COLO829 (cell line): ENCODE data around the gene RCAN3.
"Not testable (repeated sequence)": the region's sequence is repeated elsewhere in the genome, so short reads cannot be mapped to it uniquely, and the experiment has no call there.

Experiments
- DNase-seq: peaks from one replicate; pipeline ENCODE4 v3.0.0; 2012; ENCODE audit warnings: low spot score

Gene RCAN3

DNA sequence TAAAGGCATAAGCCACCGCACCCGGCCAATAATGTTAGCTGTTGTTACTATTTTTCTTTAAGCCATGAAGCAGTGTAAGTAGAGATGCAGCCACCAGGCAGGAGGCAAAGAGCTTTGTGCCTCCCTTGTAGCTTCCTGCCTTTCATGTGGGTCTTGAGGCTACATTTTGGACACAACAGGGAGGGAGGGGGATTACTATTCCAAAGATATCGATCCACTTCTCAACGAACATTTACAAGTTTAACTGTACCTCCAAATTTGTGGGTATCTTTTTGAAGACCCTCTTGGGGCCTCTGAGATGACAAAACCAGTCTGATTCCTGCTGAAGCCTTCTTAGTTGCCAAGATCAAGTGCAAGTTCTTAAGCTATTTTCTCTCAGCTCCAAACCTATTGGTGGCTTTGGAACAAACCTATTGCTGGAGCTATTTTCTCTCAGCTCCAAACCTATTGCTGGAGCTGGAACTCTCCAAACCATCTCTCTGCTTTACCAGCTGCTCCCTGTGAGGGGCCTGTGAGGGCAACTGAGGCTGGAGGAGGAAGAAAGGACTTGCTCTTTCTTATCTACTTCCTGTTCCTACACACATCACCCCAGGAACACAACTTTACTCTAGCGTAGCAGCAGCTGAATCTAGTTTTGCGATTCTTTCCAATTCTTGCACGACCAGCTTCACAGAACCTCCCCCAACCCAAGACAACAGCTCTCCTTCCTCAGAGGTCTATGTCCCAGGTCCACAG is 16.1 kb upstream of the RCAN3 start:
- no peak for DNase-seq

DNA sequence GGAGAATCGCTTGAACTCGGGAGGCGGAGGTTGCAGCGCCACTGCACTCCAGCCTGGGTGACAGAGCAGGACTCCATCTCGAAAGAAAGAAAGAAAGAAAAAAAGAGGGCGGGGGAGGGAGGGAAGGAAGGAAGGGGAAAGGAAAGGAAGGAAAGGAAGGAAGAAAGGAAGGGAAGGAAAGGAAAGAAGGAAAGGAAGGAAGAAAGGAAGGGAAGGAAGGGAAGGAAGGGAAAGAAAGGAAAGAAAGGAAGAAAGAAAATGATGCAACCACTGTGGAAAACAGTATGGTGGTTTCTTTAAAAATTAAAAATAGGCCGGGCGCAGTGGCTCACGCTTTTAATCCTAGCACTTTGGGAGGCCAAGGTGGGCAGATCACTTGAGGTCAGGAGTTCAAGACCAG is 15.2 kb upstream of the RCAN3 start:
- DNase-seq: no peak

- not testable (repeated sequence) for DNase-seq
Measured at GRCh38 chr1:24488159-24488558, 14.5 kb upstream of the RCAN3 start.

DNA sequence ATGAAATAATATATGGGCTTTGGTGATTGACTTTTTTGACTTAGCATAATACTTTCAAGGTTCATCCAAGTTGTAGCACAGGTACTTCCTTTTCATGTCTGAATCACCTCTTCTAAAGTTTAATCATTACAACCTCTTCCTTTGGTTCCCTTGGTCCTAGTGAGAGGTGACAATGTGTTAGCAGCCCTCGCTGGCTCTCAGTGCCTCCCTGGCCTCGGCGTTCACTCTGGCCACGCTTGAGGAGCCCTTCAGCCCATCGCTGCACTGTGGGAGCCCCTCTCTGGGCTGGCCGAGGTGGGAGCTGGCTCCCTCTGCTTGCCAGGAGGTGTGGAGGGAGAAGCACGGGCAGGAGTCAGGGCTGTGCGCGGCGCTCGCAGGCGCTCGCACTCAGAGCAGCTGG is 13.0 kb upstream of the RCAN3 start:
- no peak for DNase-seq

- DNase-seq: no peak
Measured at GRCh38 chr1:24490101-24490781, 12.4 kb upstream of the RCAN3 start.

DNA sequence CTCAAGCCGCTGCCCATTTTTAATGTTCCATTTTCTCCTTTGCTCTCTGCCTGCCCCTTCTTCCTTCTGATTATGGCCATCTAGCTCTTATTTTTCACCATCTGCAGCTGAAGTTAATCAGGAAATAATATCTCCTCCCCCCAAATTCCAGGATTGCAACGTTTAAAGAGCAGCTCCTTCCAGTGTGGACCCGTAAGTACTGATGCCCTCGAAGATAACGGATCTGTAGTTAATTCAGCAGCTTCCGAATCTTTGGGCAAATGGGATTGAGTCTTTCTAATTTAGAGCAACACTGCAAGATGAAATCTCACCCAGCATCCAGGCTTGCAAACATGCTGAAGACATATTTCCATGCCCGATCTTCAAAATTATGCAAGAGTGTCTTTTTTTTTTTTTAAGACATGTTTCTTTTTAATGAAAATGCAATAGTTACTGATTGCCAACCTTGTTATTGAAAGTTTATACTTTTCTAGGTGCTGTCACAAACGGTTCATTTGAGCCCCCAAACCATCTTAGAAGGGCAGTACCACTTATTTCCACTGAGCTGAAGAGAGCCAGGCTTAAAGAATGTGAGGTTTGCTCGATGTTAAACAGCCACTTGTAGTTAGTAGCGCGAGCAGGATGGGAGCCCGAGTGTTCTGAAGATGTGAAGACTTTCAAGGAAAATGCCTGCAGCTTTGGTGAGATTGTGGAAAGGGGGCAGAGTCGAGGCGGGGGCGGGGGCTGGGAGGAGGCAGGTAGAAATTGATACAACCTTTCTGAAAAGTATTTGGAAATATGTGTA is 10.9 kb upstream of the RCAN3 start:
- no peak for DNase-seq

DNA sequence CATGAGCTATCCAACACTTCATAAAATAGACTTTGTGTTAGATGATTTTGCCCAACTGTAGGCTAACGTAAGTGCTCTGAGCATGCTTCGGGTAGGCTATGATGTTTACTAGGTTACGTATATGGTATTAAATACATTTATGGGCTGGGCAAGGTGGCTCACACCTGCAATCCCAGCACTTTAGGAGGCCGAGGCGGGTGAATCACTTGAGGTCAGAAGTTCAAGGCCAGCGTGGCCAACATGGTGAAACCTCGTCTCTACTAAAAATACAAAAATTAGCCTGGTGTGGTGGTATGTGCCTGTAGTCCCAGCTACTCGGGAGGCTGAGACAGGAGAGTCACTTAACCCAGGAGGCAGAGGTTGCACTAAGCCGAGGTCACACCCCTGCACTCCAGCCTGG is 9.7 kb upstream of the RCAN3 start:
- not testable (repeated sequence) for DNase-seq

DNA sequence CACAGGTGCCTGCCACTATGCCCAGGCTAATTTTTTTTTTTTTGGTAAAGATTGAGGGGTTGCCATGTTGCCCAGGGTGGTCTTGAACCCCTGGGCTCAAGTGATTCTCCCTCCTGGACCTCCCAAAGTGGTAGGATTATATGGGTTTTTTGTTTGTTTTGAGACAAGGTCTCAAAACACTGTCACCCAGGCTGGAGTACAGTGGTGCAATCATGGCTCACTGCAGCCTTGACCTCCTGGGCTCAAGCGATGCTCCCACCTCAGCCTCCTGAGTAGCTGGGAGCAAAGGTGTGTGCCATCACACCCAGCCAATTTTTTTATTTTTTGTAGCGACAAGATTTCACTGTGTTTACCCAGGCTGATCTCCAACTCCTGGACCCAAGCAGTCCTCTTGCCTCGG is 8.9 kb upstream of the RCAN3 start:
- DNase-seq: no peak

GRCh38 chr1:24498589-24498988 is 4.0 kb upstream of the RCAN3 start:
- no peak for DNase-seq

DNA sequence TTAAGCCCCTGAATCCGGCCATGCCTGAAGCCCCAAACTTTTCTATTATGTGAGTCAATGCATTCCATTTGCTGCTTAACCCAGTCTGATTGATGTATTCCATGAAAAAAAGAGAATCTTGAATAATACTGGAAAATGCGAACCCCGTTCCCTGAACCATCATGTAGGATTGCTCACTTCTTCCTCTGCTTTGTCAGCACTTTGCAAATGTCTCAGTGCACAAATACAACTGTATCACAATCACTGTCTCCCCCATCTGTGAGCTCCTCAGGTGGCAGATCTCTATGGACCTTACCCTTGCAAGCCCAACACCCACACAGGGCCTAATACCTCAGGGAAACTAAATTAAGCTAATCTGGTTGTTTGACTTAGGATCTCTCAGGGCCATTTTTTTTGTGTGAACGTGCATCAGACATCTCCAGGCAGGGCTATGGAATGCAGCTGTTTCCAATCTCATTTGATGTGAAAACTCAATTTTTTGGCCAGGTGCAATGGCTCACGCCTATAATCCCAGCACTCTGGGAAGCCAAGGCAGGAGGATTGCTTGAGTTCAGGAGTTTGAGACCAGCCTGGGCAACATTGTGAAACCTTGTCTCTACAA is 2.1 kb upstream of the RCAN3 start:
- DNase-seq: no peak

GRCh38 chr1:24501371-24502064 is 1.1 kb upstream of the RCAN3 start:
- no peak for DNase-seq

DNA sequence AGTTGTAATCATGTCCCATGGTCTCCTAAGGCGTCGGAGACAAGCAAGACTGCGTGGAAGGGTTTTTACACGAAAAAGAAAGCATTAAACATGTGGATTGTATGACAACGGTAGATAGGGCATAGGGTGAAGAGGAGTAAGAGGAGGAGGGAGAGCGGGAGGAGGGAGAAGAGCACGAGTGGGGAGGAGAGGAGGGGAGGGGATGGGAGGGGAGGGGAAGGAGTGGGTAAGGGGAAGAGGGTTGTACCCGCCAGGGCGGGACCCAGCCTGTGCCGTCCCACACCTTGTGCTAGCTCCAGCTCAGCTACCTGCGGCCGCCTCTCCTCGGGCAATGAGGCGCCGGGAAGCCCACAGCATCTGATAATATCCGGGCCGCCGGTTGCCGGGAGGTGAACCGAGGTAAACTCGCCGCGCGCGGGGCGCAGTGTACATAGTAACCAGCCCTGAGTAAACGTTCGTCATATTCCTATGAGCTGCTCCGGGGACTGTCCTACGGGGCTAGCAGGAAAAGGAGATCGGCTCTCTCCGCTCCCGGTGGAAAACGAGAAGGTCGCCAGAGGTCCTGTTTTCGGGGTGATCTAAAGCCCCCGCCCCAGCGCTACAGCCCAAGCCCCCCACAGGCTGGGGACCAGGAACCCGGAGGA is 449 bp upstream of the RCAN3 start:
- peak; percentile 22 for DNase-seq

DNA sequence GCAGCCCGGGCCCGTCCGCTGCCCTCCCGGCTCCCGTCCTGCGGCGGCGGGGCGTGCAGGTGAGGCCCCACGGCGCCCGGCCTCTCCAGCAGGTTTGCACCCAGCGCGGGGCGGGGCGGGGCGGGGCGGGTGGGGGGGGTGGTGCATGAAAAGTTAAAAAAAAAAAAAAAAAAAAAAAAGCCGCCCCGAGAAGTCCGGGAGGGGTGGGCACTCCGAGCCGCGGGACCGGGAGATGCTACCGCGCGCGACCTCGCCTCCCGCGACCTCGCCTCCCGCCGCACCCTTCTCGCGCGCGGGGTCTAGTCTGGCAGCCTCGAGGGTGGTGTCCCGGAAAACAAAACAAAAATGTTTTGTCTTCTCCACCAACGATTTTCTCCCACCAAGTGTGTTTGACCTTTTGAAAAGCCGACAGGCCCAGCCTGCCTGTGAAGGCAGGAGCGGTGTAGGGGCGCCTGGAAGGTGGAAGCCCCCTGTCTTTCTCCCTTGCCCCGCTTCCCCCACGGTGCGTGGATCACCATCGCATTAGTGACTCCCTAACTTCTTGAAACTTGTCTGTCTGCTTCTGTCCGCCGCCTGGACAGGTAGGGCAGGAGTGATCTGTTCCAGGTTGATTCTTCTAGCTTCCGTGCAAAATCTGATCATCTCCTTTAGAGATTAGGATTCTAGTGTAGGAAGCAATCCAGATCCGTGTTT is 569 bp downstream of the RCAN3 start:
- DNase-seq: no peak

GRCh38 chr1:24503870-24504523 is 1.4 kb downstream of the RCAN3 start:
- no peak for DNase-seq

- no peak for DNase-seq
Measured at GRCh38 chr1:24504560-24504959, 1.9 kb downstream of the RCAN3 start.

DNA sequence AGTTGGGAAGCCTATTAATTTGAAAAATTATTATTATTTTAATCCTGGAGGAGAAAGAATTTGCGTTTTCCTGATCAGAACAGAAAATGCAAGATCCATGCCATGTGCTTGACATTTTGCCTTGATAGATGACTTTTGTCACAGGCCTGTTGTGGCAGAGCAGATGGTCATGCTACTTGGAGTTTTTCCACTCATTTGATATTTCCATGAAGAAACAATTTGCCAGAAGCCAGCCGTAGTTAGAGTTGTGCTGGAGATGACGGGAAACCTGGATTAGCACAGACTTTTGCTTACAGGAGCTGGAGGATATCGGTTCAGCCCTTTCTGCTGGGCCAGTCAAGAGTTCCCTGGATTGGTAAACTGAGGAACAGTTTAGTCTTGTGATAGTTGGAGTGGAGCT is 3.2 kb downstream of the RCAN3 start:
- no peak for DNase-seq

DNA sequence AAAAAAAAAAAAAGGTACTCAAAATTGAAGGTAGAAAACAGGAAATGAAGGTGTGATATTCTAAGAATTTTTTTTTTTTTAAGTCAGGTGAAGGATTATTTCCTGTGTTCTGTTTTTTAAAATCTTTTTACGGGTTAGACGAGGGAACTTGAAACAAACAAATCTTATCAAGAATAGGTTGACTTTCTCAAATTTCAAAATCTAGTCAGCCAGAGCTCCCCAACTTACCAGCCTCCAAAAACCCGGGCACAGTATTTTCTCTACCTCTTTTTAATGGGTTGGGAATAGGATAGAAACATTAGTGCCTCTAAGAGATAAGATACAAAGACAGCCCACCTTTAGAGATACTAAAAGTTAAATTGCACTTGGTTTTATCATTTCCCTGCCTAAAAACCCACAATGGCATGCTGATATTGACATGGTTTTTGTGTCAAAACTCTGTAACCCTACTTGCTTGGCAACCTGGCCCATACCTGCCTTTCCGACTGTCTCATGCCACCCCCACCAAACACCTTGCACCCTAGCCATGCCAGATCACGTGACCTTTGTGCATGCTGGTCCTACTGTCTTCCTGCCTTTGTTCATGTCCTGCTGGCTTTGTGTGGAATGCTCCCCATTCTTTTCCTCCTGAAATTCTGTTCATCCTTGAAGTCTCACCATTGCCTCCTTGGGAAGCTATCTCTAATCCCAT is 4.2 kb downstream of the RCAN3 start:
- DNase-seq: no peak

- no peak for DNase-seq
Measured at GRCh38 chr1:24507405-24507804, 4.8 kb downstream of the RCAN3 start.

DNA sequence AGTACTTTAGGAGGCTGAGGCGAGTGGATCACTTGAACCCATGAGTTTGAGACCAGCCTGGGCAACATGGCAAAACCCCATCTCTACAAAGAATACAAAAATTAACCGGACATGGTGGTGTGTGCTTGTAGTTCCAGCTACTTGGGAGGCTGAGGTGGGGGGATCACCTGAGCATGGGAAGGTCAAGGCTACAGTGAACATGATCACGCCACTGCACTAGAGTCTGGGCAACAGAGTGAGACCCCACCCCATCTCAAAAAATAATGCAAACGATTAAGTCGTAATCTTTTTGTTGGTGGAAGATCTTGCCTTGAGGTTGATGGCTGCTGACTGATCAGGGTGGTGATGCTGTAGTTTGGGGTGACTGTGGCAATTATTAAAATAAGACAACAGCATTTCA is 6.3 kb downstream of the RCAN3 start:
- no peak for DNase-seq

GRCh38 chr1:24513706-24514105 is 11.1 kb downstream of the RCAN3 start:
- no peak for DNase-seq
